NCI-H1105 (cell line): Measurements from ENCODE around the gene ALDH7A1.

Experiments used
- DNase-seq: peaks from one replicate; lab custom pipeline; 2025; lab: John Stamatoyannopoulos, UW

The ALDH7A1 gene

GRCh38 chr5:126509339-126509738, 85.7 kb downstream of the ALDH7A1 start:
- no peak for DNase-seq

GRCh38 chr5:126508962-126509279, 86.1 kb downstream of the ALDH7A1 start:
- DNase-seq = no peak

- no peak for DNase-seq
Measured at GRCh38 chr5:126508251-126508961, 86.6 kb downstream of the ALDH7A1 start.

- no peak for DNase-seq
Measured at GRCh38 chr5:126506079-126506478, 88.9 kb downstream of the ALDH7A1 start.

- no peak for DNase-seq
Measured at GRCh38 chr5:126503602-126504104, 91.4 kb downstream of the ALDH7A1 start.

GRCh38 chr5:126501448-126501847, 93.6 kb downstream of the ALDH7A1 start:
- DNase-seq = no peak

GRCh38 chr5:126499853-126500342, 95.1 kb downstream of the ALDH7A1 start:
- no peak for DNase-seq

- no peak for DNase-seq
Measured at GRCh38 chr5:126499278-126499677, 95.7 kb downstream of the ALDH7A1 start.

GRCh38 chr5:126497506-126497905, 97.5 kb downstream of the ALDH7A1 start:
- DNase-seq = no peak

GRCh38 chr5:126494393-126494792, 100.6 kb downstream of the ALDH7A1 start:
- DNase-seq = no peak

GRCh38 chr5:126492939-126493338, 102.1 kb downstream of the ALDH7A1 start:
- DNase-seq = no peak

GRCh38 chr5:126490167-126490940, 104.7 kb downstream of the ALDH7A1 start:
- no peak for DNase-seq

- no peak for DNase-seq
Measured at GRCh38 chr5:126488443-126489065, 106.5 kb downstream of the ALDH7A1 start.

GRCh38 chr5:126487596-126487995, 107.4 kb downstream of the ALDH7A1 start:
- DNase-seq = no peak

- no peak for DNase-seq
Measured at GRCh38 chr5:126486332-126486731, 108.7 kb downstream of the ALDH7A1 start.

- no peak for DNase-seq
Measured at GRCh38 chr5:126484253-126484652, 110.8 kb downstream of the ALDH7A1 start.

GRCh38 chr5:126483156-126483555, 111.9 kb downstream of the ALDH7A1 start:
- no peak for DNase-seq

GRCh38 chr5:126482591-126482990, 112.4 kb downstream of the ALDH7A1 start:
- no peak for DNase-seq

GRCh38 chr5:126481243-126481642, 113.8 kb downstream of the ALDH7A1 start:
- no peak for DNase-seq
